Stimulated activated CD8-positive, alpha-beta memory T cell treated with anti-CD3 and anti-CD28 coated beads, Interleukin-15, amount 100 ng/mL, for 24 hours (primary cell): ENCODE results near the gene EYA2.

Source experiments
- DNase-seq: peaks from one replicate; pipeline ENCODE4 v3.0.0-alpha.2; 2020; ENCODE audit warnings: low read depth

The EYA2 gene

GRCh38 chr20:47007826-47008655 is 113.4 kb downstream of the EYA2 start:
- no peak for DNase-seq

- DNase-seq, result no peak
Measured at GRCh38 chr20:47008842-47009518, 114.3 kb downstream of the EYA2 start.

GRCh38 chr20:47009784-47010183 is 115.1 kb downstream of the EYA2 start:
- DNase-seq, result no peak

- no peak for DNase-seq
Measured at GRCh38 chr20:47011984-47012383, 117.3 kb downstream of the EYA2 start.

- DNase-seq, result no peak
Measured at GRCh38 chr20:47013606-47014005, 119.0 kb downstream of the EYA2 start.

- no peak for DNase-seq
Measured at GRCh38 chr20:47016068-47016664, 121.5 kb downstream of the EYA2 start.

- DNase-seq, result no peak
Measured at GRCh38 chr20:47018381-47018780, 123.7 kb downstream of the EYA2 start.

- no peak for DNase-seq
Measured at GRCh38 chr20:47019121-47019824, 124.6 kb downstream of the EYA2 start.

- DNase-seq, result no peak
Measured at GRCh38 chr20:47020231-47020630, 125.6 kb downstream of the EYA2 start.

GRCh38 chr20:47021850-47022249 is 127.2 kb downstream of the EYA2 start:
- no peak for DNase-seq

GRCh38 chr20:47024461-47024937 is 129.9 kb downstream of the EYA2 start:
- DNase-seq, result no peak

- no peak for DNase-seq
Measured at GRCh38 chr20:47027042-47027441, 132.4 kb downstream of the EYA2 start.

GRCh38 chr20:47027456-47027855 is 132.8 kb downstream of the EYA2 start:
- no peak for DNase-seq

GRCh38 chr20:47028487-47028886 is 133.8 kb downstream of the EYA2 start:
- no peak for DNase-seq

- no peak for DNase-seq
Measured at GRCh38 chr20:47029845-47030244, 135.2 kb downstream of the EYA2 start.

- DNase-seq, result no peak
Measured at GRCh38 chr20:47030271-47030810, 135.7 kb downstream of the EYA2 start.

GRCh38 chr20:47031004-47031403 is 136.4 kb downstream of the EYA2 start:
- DNase-seq, result no peak

GRCh38 chr20:47031821-47032220 is 137.2 kb downstream of the EYA2 start:
- no peak for DNase-seq

GRCh38 chr20:47032933-47033578 is 138.4 kb downstream of the EYA2 start:
- no peak for DNase-seq

- no peak for DNase-seq
Measured at GRCh38 chr20:47033665-47034064, 139.0 kb downstream of the EYA2 start.

GRCh38 chr20:47035026-47035590 is 140.5 kb downstream of the EYA2 start:
- no peak for DNase-seq
